SH-SY5Y (cell line): ENCODE data around the gene NKAIN2.

Experiments used
- GATA2 ChIP-seq: IDR thresholded peaks from 2 replicates; pipeline ENCODE4 v1.6.1; 2011; ENCODE audit warnings: mild to moderate bottlenecking, low read depth, low read length
- GATA3 ChIP-seq: IDR thresholded peaks from 2 replicates; pipeline ENCODE4 v1.6.1; 2011; ENCODE audit warnings: low read depth, mild to moderate bottlenecking, low read length, moderate library complexity

GRCh38 chr6:124524491-124525200, 721.0 kb downstream of the NKAIN2 start:
- TF ChIP-seq GATA2 (no peak), GATA3 (no peak)
